HCT116 (cell line): ENCODE results near the gene DR1. TPM values are rescaled to one million over a fixed set of nuclear protein-coding genes. Genes with fewer than 3 reads are reported as not detected.

Source experiments
- ATAC-seq: fragments of 200-7000 bp; cut with Tn5 transposase; 2 replicates; pipeline ENCODE4 v1.9.1; 2020; ENCODE audit warnings: mild to moderate bottlenecking, moderate library complexity
- BruUV-seq: library from RNA; stranded (reverse); fragments of 400-500 nt; replicated peaks from 2 replicates; lab custom pipeline; 2021; lab: Mats Ljungman, UMichigan
- CTCF ChIA-PET: fragments of 300-600 bp; sonication (Branson Sonifier 250); formaldehyde crosslinking; loops from one replicate; lab custom pipeline; 2021; ENCODE audit warnings: antibody characterized with exemption; lab: Charles Lee
- POLR2A ChIA-PET: fragments of 300-600, 350-600 bp; sonication (Branson Sonifier 250); formaldehyde crosslinking; loops from one replicate; lab custom pipeline; 2021; ENCODE audit warnings: antibody characterized with exemption; lab: Charles Lee
- RAD21 ChIA-PET, 2 experiments: fragments of 300-600 bp; sonication (Branson Sonifier 250); formaldehyde crosslinking; loops; one replicate each; lab custom pipeline; 2023; ENCODE audit warnings: low total read pairs in 2 of 2; ENCODE audit not compliant: uncharacterized antibody in 2 of 2, unreplicated experiment in 2 of 2, low non-redundant PET in 1 of 2; lab: Charles Lee
- DNase-seq: peaks from one replicate; pipeline ENCODE4 v3.0.0-alpha.2; 2010; ENCODE audit warnings: low read depth, low spot score
- H2AFZ ChIP-seq: fragments of 200-600 bp; shearing (Covaris generic), sonication (generic); 2 replicates; pipeline ENCODE4 v1.6.1; 2017; ENCODE audit warnings: low read depth, mixed run types, mixed read lengths, antibody characterized with exemption, low read length; ENCODE audit not compliant: poor library complexity, severe bottlenecking
- H3K27ac ChIP-seq: 2 replicates; pipeline ENCODE4 v1.5.1; 2012; ENCODE audit warnings: low read depth, low read length
- H3K27me3 ChIP-seq: fragments of 200-600 bp; sonication (generic); 2 replicates; pipeline ENCODE4 v1.6.1; 2016; ENCODE audit warnings: mixed run types, low read length, mixed read lengths; ENCODE audit not compliant: insufficient read depth
- H3K36me3 ChIP-seq, 2 experiments: fragments of 200-500 bp in 1 of 2; fragments of 200-600 bp in 1 of 2; sonication (Bioruptor generic) in 1 of 2; sonication (generic) in 1 of 2; 2 replicates each; pipeline versions ENCODE4 v1.5.1 to v1.6.1; 2014 to 2016; ENCODE audit warnings: low read length in 2 of 2, inconsistent platforms in 1 of 2, mixed read lengths in 1 of 2, mixed run types in 1 of 2; ENCODE audit not compliant: insufficient read depth in 2 of 2, control insufficient read depth in 1 of 2
- H3K4me1 ChIP-seq, 2 experiments: fragments of 200-600 bp in 1 of 2; sonication (generic) in 1 of 2; 2 replicates each; pipeline versions ENCODE4 v1.5.1 to v1.6.1; 2012 to 2017; ENCODE audit warnings: low read length in 2 of 2, inconsistent platforms in 1 of 2, mild to moderate bottlenecking in 1 of 2, mixed read lengths in 1 of 2, mixed run types in 1 of 2, moderate library complexity in 1 of 2; ENCODE audit not compliant: insufficient read depth in 2 of 2, control insufficient read depth in 1 of 2
- H3K4me2 ChIP-seq: fragments of 200-600 bp; sonication (generic); 2 replicates; pipeline ENCODE4 v1.6.1; 2017; ENCODE audit warnings: mixed run types, low read length, mixed read lengths
- H3K4me3 ChIP-seq, 2 experiments: fragments of 200-600 bp in 1 of 2; sonication (generic) in 1 of 2; replicated peaks in 1 of 2; 2 replicates each; pipeline ENCODE4 v1.5.1; 2011 to 2016; ENCODE audit warnings: low read length in 2 of 2, control low read depth in 1 of 2, low read depth in 1 of 2, mild to moderate bottlenecking in 1 of 2, mixed read lengths in 1 of 2, mixed run types in 1 of 2
- H3K79me2 ChIP-seq: fragments of 200-600 bp; sonication (generic); 2 replicates; pipeline ENCODE4 v1.6.1; 2017; ENCODE audit warnings: mild to moderate bottlenecking, mixed run types, low read length, moderate library complexity, mixed read lengths; ENCODE audit not compliant: insufficient read depth
- H3K9ac ChIP-seq: fragments of 200-600 bp; sonication (generic); 2 replicates; pipeline ENCODE4 v1.6.1; 2016; ENCODE audit warnings: low read length, mixed read lengths
- H3K9me2 ChIP-seq: fragments of 200-600 bp; sonication (generic), shearing (Covaris generic); 2 replicates; pipeline ENCODE4 v1.6.1; 2017; ENCODE audit warnings: mixed run types, mild to moderate bottlenecking, moderate library complexity; ENCODE audit not compliant: insufficient read depth
- H3K9me3 ChIP-seq, 2 experiments: fragments of 200-500 bp in 1 of 2; fragments of 200-600 bp in 1 of 2; sonication (Bioruptor generic) in 1 of 2; sonication (generic) in 1 of 2; 2 replicates each; pipeline ENCODE4 v1.6.1; 2014 to 2017; ENCODE audit warnings: low read length in 2 of 2, mixed read lengths in 2 of 2, inconsistent platforms in 1 of 2, low read depth in 1 of 2, mild to moderate bottlenecking in 1 of 2, mixed run types in 1 of 2, moderate library complexity in 1 of 2; ENCODE audit not compliant: control insufficient read depth in 1 of 2, insufficient read depth in 1 of 2
- H4K20me1 ChIP-seq: fragments of 200-600 bp; sonication (generic), shearing (Covaris generic); 2 replicates; pipeline ENCODE4 v1.6.1; 2017; ENCODE audit warnings: mixed run types, mild to moderate bottlenecking, moderate library complexity; ENCODE audit not compliant: insufficient read depth
- EZH2phosphoT487 ChIP-seq: fragments of 200-600 bp; IDR thresholded peaks from 2 replicates; pipeline ENCODE4 v1.6.1; 2018; ENCODE audit warnings: antibody characterized with exemption, borderline replicate concordance
- SIN3A ChIP-seq: IDR thresholded peaks from 2 replicates; pipeline ENCODE4 v1.6.1; 2012; ENCODE audit warnings: low read depth
- SP1 ChIP-seq: IDR thresholded peaks from 2 replicates; pipeline ENCODE4 v1.6.1; 2012; ENCODE audit warnings: low read depth
- ZNF274 ChIP-seq: fragments of 200-500 bp; sonication (Bioruptor generic); IDR thresholded peaks from 2 replicates; pipeline ENCODE4 v1.6.1; 2014; ENCODE audit warnings: mild to moderate bottlenecking, low read depth, low read length, inconsistent platforms
- intact Hi-C: fragments of 100-400 bp; cut with micrococcal nuclease; formaldehyde crosslinking; loops from 2 replicates; pipeline ENCODE4 v1.10.0; 2022
- total RNA-seq: library from RNA; stranded (reverse); gene quantifications from one replicate; pipeline ENCODE4 v1.2.1, GENCODE V29; 2021; ENCODE audit not compliant: unreplicated experiment

Gene DR1
- total RNA-seq, 1 experiment from 2014 or later, result 73.8 TPM

DNA sequence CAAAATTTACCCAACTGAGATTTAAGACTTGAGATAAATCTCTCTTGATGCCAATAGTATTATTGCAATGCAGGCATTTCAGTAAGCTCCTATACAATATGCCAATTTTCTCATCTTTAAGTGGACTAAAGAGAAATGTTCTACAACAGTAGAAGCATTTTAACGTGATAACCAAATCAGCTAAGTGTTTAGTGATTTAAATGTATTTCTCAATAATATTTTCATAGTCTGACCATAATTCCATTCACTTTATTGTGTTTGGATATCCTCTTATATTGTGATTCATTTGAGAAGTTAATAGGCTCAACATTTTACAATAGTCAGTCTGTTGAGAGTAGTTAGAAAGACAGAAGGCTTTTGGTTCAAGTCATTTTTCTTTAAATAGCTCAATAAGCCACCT lies 44.6 kb upstream of the DR1 start:
- no peak overlapping the region for H2AFZ ChIP-seq
- ChIA-PET POLR2A (no interaction called here), CTCF (no interaction called here), RAD21 (no interaction called here)
- H3K9ac ChIP-seq, result no peak overlapping the region
- no TSS peak for BruUV-seq
- DNase-seq (no peak), ATAC-seq (no peak)
- H3K27me3 ChIP-seq, result no peaks in the 10 kb centered on the region
- no peaks in the 10 kb centered on the region for H3K4me1 ChIP-seq
- H3K4me2 ChIP-seq, result no peak overlapping the region
- no peaks in the 10 kb centered on the region for H3K9me2 ChIP-seq
- H3K9me3 ChIP-seq, result no peaks in the 10 kb centered on the region
- TF ChIP-seq SIN3A (no peak), EZH2phosphoT487 (no peak), ZNF274 (no peak)
- H4K20me1 ChIP-seq, result no peaks in the 10 kb centered on the region
- no peaks in the 10 kb centered on the region for H3K36me3 ChIP-seq
- H3K79me2 ChIP-seq, result no peaks in the 10 kb centered on the region
- intact Hi-C loops, result loop anchor here (5.0 to 10.0 kb wide), 2 partner anchors 136 to 514 kb away; no protein-coding TSS in a partner anchor
- H3K4me3 ChIP-seq, result no peak overlapping the region
- no peak overlapping the region for H3K27ac ChIP-seq

GRCh38 chr1:93302078-93302477 lies 43.6 kb upstream of the DR1 start:
- H4K20me1 ChIP-seq, result no peaks in the 10 kb centered on the region
- H3K27ac ChIP-seq, result no peak overlapping the region
- intact Hi-C loops, result loop anchor here (5.0 to 10.0 kb wide), 2 partner anchors 135 to 513 kb away; no protein-coding TSS in a partner anchor
- ChIA-PET CTCF (no interaction called here), POLR2A (no interaction called here), RAD21 (no interaction called here)
- H3K9ac ChIP-seq, result no peak overlapping the region
- no peaks in the 10 kb centered on the region for H3K4me1 ChIP-seq
- TF ChIP-seq SIN3A, result no peak
- no peak for TF ChIP-seq SP1
- H3K9me2 ChIP-seq, result no peaks in the 10 kb centered on the region
- no peak overlapping the region for H3K4me3 ChIP-seq
- no peak overlapping the region for H2AFZ ChIP-seq
- no peak overlapping the region for H3K4me2 ChIP-seq
- no TSS peak for BruUV-seq
- H3K36me3 ChIP-seq, result no peaks in the 10 kb centered on the region
- H3K9me3 ChIP-seq, result no peaks in the 10 kb centered on the region
- H3K79me2 ChIP-seq, result no peaks in the 10 kb centered on the region
- no peak for ATAC-seq
- H3K27me3 ChIP-seq, result no peaks in the 10 kb centered on the region
- no peak for DNase-seq
